ENCODE data around the gene C19orf53.

The C19orf53 gene

GRCh38 chr19:13796301-13797057 lies 22.2 kb downstream of the C19orf53 start:
- no peak for DNase-seq (ENCODE audit: low read depth in 2 of 2)

- DNase-seq (ENCODE audit: low read depth in 2 of 2), result no peak
These were observed 22.8 kb downstream of the C19orf53 start for GRCh38 chr19:13797058-13797440.

- DNase-seq (ENCODE audit: low read depth in 2 of 2), result no peak
These were observed 23.6 kb downstream of the C19orf53 start for GRCh38 chr19:13797870-13798269.

GRCh38 chr19:13799669-13800068 lies 25.4 kb downstream of the C19orf53 start:
- DNase-seq (ENCODE audit: low read depth in 2 of 2), result no peak

GRCh38 chr19:13803038-13803437 lies 28.8 kb downstream of the C19orf53 start:
- no peak for DNase-seq (ENCODE audit: low read depth in 2 of 2)

- DNase-seq (ENCODE audit: low read depth in 2 of 2), result no peak
These were observed 30.8 kb downstream of the C19orf53 start for GRCh38 chr19:13804830-13805683.

- no peak for DNase-seq (ENCODE audit: low read depth in 2 of 2)
These were observed 32.5 kb downstream of the C19orf53 start for GRCh38 chr19:13806728-13807127.

GRCh38 chr19:13807421-13808021 lies 33.3 kb downstream of the C19orf53 start:
- DNase-seq (ENCODE audit: low read depth in 2 of 2), result no peak

- DNase-seq (ENCODE audit: low read depth in 2 of 2), result no peak
These were observed 34.6 kb downstream of the C19orf53 start for GRCh38 chr19:13808856-13809255.

GRCh38 chr19:13812544-13812943 lies 38.3 kb downstream of the C19orf53 start:
- DNase-seq (ENCODE audit: low read depth in 2 of 2), result no peak

- DNase-seq (ENCODE audit: low read depth in 2 of 2), result no peak
These were observed 38.9 kb downstream of the C19orf53 start for GRCh38 chr19:13813147-13813546.

GRCh38 chr19:13814550-13814949 lies 40.3 kb downstream of the C19orf53 start:
- no peak for DNase-seq (ENCODE audit: low read depth in 2 of 2)

- no peak for DNase-seq (ENCODE audit: low read depth in 2 of 2)
These were observed 42.9 kb downstream of the C19orf53 start for GRCh38 chr19:13817018-13817614.

GRCh38 chr19:13817615-13818371 lies 43.5 kb downstream of the C19orf53 start:
- no peak for DNase-seq (ENCODE audit: low read depth in 2 of 2)

- no peak for DNase-seq (ENCODE audit: low read depth in 2 of 2)
These were observed 45.0 kb downstream of the C19orf53 start for GRCh38 chr19:13819238-13819637.

GRCh38 chr19:13821292-13821691 lies 47.0 kb downstream of the C19orf53 start:
- no peak for DNase-seq (ENCODE audit: low read depth in 2 of 2)

- DNase-seq (ENCODE audit: low read depth in 2 of 2), result no peak
These were observed 49.0 kb downstream of the C19orf53 start for GRCh38 chr19:13823256-13823655.

- DNase-seq (ENCODE audit: low read depth in 2 of 2), result no peak
These were observed 49.6 kb downstream of the C19orf53 start for GRCh38 chr19:13823901-13824300.

GRCh38 chr19:13824703-13825102 lies 50.4 kb downstream of the C19orf53 start:
- no peak for DNase-seq (ENCODE audit: low read depth in 2 of 2)

- no peak for DNase-seq (ENCODE audit: low read depth in 2 of 2)
These were observed 51.5 kb downstream of the C19orf53 start for GRCh38 chr19:13825489-13826441.
